HepG2 (cell line): ENCODE measurements around the gene BLMH.

ENCODE experiments used
- ATF7 ChIP-seq, 2 experiments: fragments of 450-650 bp in 1 of 2; sonication (generic) in 1 of 2; formaldehyde crosslinking in 1 of 2; IDR thresholded peaks; 2 replicates each; pipeline versions ENCODE4 v1.4.0 to v1.6.1; 2016 to 2020; ENCODE audit warnings: antibody characterized with exemption in 1 of 2, mild to moderate bottlenecking in 1 of 2, missing genetic modification reagents in 1 of 2
- ETV5 ChIP-seq: IDR thresholded peaks from 2 replicates; pipeline ENCODE4 v1.6.1; 2018; ENCODE audit warnings: missing biosample characterization, missing genetic modification reagents, inconsistent platforms, borderline replicate concordance
- KLF16 ChIP-seq, 2 experiments: sonication (generic) in 1 of 2; formaldehyde crosslinking in 1 of 2; IDR thresholded peaks; 2 replicates each; pipeline versions ENCODE4 v1.6.1 to v1.8.0; 2016 to 2023; ENCODE audit warnings: missing genetic modification reagents in 2 of 2, missing compliant biosample characterization in 1 of 2
- RELA ChIP-seq: sonication (generic); formaldehyde crosslinking; IDR thresholded peaks from 2 replicates; pipeline ENCODE4 v1.4.0; 2020; ENCODE audit warnings: missing genetic modification reagents
- SIX4 ChIP-seq: sonication (generic); formaldehyde crosslinking; IDR thresholded peaks from 2 replicates; pipeline ENCODE4 v1.4.0; 2020; ENCODE audit warnings: missing genetic modification reagents
- SP1 ChIP-seq, 2 experiments: fragments of 450-650 bp in 1 of 2; sonication (generic) in 1 of 2; formaldehyde crosslinking in 1 of 2; IDR thresholded peaks; 2 replicates each; pipeline versions ENCODE4 v1.4.0 to v1.6.1; 2016 to 2020; ENCODE audit warnings: missing genetic modification reagents in 1 of 2
- STAG1 ChIP-seq: sonication (generic); formaldehyde crosslinking; IDR thresholded peaks from 2 replicates; pipeline ENCODE4 v1.4.0; 2020; ENCODE audit warnings: missing genetic modification reagents
- ZNF12 ChIP-seq: sonication (generic); formaldehyde crosslinking; IDR thresholded peaks from 2 replicates; pipeline ENCODE4 v1.5.0; 2020; ENCODE audit warnings: missing genetic modification reagents
- TF ChIP-seq, protein P1 (sequence below): sonication (generic); formaldehyde crosslinking; IDR thresholded peaks from 2 replicates; pipeline ENCODE4 v1.4.0; 2020; ENCODE audit warnings: missing genetic modification reagents
- TF ChIP-seq, protein P2 (sequence below): sonication (generic); formaldehyde crosslinking; IDR thresholded peaks from 2 replicates; pipeline ENCODE4 v1.5.1; 2020; ENCODE audit warnings: mild to moderate bottlenecking, missing genetic modification reagents, moderate library complexity
- TF ChIP-seq, protein P3 (sequence below): sonication (generic); formaldehyde crosslinking; IDR thresholded peaks from 2 replicates; pipeline ENCODE4 v1.5.0; 2020; ENCODE audit warnings: mild to moderate bottlenecking, missing genetic modification reagents, moderate library complexity

DNA sequence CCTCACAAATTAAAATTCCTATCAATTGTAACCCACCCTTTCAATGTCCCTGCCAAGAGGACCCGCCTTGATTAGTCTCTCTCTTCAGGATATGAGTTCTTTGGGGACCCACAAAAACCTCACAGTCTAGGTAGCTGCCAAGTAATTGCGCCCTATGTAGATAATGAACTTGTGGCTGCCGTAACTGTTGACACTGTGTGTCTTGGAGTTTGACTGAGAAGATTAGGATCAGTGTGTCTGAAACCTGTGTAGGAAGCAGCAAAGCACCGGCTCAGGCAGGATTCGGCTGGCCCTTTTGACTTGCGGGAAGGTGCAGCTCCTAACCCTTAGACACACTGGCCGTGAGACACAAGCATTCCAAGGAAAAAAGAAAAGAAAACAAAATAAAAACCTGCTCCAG is 38.4 kb downstream of the BLMH start:
- TF ChIP-seq SP1 (IDR thresholded peaks at IDR 0.05) (no peak), SP1 (CRISPR knock-in tag; IDR thresholded peaks at IDR 0.05) (no peak), ATF7 (IDR thresholded peaks at IDR 0.05) (no peak), ATF7 (CRISPR knock-in tag; IDR thresholded peaks at IDR 0.05) (no peak), RELA (no peak), SIX4 (CRISPR knock-in tag) (no peak), ZNF12 (CRISPR knock-in tag) (no peak), ETV5 (CRISPR knock-in tag) (no peak), STAG1 (CRISPR knock-in tag) (no peak), KLF16 (CRISPR knock-in tag; IDR thresholded peaks at IDR 0.05) (no peak)
- TF ChIP-seq, protein P1, sequence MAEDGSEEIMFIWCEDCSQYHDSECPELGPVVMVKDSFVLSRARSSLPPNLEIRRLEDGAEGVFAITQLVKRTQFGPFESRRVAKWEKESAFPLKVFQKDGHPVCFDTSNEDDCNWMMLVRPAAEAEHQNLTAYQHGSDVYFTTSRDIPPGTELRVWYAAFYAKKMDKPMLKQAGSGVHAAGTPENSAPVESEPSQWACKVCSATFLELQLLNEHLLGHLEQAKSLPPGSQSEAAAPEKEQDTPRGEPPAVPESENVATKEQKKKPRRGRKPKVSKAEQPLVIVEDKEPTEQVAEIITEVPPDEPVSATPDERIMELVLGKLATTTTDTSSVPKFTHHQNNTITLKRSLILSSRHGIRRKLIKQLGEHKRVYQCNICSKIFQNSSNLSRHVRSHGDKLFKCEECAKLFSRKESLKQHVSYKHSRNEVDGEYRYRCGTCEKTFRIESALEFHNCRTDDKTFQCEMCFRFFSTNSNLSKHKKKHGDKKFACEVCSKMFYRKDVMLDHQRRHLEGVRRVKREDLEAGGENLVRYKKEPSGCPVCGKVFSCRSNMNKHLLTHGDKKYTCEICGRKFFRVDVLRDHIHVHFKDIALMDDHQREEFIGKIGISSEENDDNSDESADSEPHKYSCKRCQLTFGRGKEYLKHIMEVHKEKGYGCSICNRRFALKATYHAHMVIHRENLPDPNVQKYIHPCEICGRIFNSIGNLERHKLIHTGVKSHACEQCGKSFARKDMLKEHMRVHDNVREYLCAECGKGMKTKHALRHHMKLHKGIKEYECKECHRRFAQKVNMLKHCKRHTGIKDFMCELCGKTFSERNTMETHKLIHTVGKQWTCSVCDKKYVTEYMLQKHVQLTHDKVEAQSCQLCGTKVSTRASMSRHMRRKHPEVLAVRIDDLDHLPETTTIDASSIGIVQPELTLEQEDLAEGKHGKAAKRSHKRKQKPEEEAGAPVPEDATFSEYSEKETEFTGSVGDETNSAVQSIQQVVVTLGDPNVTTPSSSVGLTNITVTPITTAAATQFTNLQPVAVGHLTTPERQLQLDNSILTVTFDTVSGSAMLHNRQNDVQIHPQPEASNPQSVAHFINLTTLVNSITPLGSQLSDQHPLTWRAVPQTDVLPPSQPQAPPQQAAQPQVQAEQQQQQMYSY (CRISPR knock-in tag): no peak
- TF ChIP-seq, protein P2, sequence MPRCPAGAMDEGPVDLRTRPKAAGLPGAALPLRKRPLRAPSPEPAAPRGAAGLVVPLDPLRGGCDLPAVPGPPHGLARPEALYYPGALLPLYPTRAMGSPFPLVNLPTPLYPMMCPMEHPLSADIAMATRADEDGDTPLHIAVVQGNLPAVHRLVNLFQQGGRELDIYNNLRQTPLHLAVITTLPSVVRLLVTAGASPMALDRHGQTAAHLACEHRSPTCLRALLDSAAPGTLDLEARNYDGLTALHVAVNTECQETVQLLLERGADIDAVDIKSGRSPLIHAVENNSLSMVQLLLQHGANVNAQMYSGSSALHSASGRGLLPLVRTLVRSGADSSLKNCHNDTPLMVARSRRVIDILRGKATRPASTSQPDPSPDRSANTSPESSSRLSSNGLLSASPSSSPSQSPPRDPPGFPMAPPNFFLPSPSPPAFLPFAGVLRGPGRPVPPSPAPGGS (CRISPR knock-in tag): no peak
- TF ChIP-seq, protein P3, sequence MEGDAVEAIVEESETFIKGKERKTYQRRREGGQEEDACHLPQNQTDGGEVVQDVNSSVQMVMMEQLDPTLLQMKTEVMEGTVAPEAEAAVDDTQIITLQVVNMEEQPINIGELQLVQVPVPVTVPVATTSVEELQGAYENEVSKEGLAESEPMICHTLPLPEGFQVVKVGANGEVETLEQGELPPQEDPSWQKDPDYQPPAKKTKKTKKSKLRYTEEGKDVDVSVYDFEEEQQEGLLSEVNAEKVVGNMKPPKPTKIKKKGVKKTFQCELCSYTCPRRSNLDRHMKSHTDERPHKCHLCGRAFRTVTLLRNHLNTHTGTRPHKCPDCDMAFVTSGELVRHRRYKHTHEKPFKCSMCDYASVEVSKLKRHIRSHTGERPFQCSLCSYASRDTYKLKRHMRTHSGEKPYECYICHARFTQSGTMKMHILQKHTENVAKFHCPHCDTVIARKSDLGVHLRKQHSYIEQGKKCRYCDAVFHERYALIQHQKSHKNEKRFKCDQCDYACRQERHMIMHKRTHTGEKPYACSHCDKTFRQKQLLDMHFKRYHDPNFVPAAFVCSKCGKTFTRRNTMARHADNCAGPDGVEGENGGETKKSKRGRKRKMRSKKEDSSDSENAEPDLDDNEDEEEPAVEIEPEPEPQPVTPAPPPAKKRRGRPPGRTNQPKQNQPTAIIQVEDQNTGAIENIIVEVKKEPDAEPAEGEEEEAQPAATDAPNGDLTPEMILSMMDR (CRISPR knock-in tag): no peak
